Esophagus squamous epithelium (tissue), 5 donors: ENCODE results near the gene ECEL1. TPM values are rescaled to one million over a fixed set of nuclear protein-coding genes. Genes with fewer than 3 reads are reported as not detected.
"Not testable (repeated sequence)": the region's sequence is repeated elsewhere in the genome, so short reads cannot be mapped to it uniquely, and the experiment has no call there.

ENCODE experiments used
- DNase-seq: peaks from one replicate; lab custom pipeline; 2025; lab: John Stamatoyannopoulos, UW
- H3K27ac ChIP-seq, 4 donors: fragments of 200-600 bp; sonication (generic); one replicate each; pipeline ENCODE4 v1.5.1; 2016 to 2019; ENCODE audit warnings: mild to moderate bottlenecking in 1 of 4
- H3K27me3 ChIP-seq, 4 donors: fragments of 200-600 bp; sonication (generic); 1 replicate in 3 of 4; 2 replicates in 1 of 4; pipeline versions ENCODE4 v1.5.1 to v1.6.0; 2017 to 2021; ENCODE audit warnings: antibody characterized with exemption in 1 of 4
- H3K36me3 ChIP-seq, 3 donors: fragments of 200-600 bp; sonication (generic); one replicate each; pipeline ENCODE4 v1.5.1; 2016 to 2019
- H3K4me1 ChIP-seq, 3 donors: fragments of 200-600 bp; sonication (generic); one replicate each; pipeline ENCODE4 v1.5.1; 2017 to 2019
- H3K4me3 ChIP-seq, 4 donors: fragments of 200-600 bp; sonication (generic); 1 replicate in 3 of 4; 2 replicates in 1 of 4; pipeline ENCODE4 v1.5.1; 2016 to 2019; ENCODE audit warnings: mild to moderate bottlenecking in 2 of 4, moderate library complexity in 1 of 4
- H3K9me3 ChIP-seq, 3 donors: fragments of 200-600 bp; sonication (generic); one replicate each; pipeline ENCODE4 v1.5.1; 2016 to 2019
- CTCF ChIP-seq, 6 experiments: fragments of 450-650 bp in 4 of 6; fragments of 200-600 bp in 2 of 6; sonication (generic) in 2 of 6; IDR thresholded peaks; one replicate each; pipeline ENCODE4 v1.5.1; 2016 to 2019; ENCODE audit warnings: antibody characterized with exemption in 6 of 6, mild to moderate bottlenecking in 4 of 6, moderate library complexity in 4 of 6
- POLR2A ChIP-seq, 4 donors: fragments of 450-650 bp; IDR thresholded peaks; one replicate each; pipeline ENCODE4 v1.6.1; 2017; ENCODE audit warnings: antibody characterized with exemption in 4 of 4, mild to moderate bottlenecking in 4 of 4, moderate library complexity in 3 of 4
- WGBS, 2 donors: methylation state at CpG; one replicate each; pipeline ENCODE4 v1.1.5; 2018; 5-methylcytosine and 5-hydroxymethylcytosine counted together
- intact Hi-C: fragments of 100-400 bp; cut with DNase I; formaldehyde crosslinking; loops from one replicate; pipeline ENCODE4 v1.15.0; 2022
- total RNA-seq, 4 donors: library from RNA; depleted of rRNA; stranded (reverse); fragments of >200 nt; gene quantifications; one replicate each; pipeline ENCODE4 v1.1.0, GENCODE V29; 2016
- donor health status: DM: yes; HTN: yes; CAD: no.

ECEL1 gene
- total RNA-seq, 4 donors from 2014 or later = 0.19 TPM; not detected in 3

- WGBS, 2 donors = 83 to 84% methylated on average over 7 of the region's 7 CpGs
- Histone ChIP-seq H3K9me3 (no peaks in the 10 kb centered on the region), H3K36me3 (no peaks in the 10 kb centered on the region), H3K4me1 (peaks cover 0 to 5% (median 0%) of the 10 kb centered on the region in 3 donors), H3K4me3 (no peak overlapping the region), H3K27ac (no peak overlapping the region), H3K27me3 (peaks cover 0 to 22% (median 0%) of the 10 kb centered on the region in 4 donors)
- no peak for TF ChIP-seq CTCF (IDR thresholded peaks at IDR 0.05)
- TF ChIP-seq POLR2A (IDR thresholded peaks at IDR 0.05) = no peak
- intact Hi-C loops = loop anchor here (10.0 kb wide), 1 partner anchor 531 kb away; no protein-coding TSS in a partner anchor
- no peak for DNase-seq
Observed at GRCh38 chr2:232435805-232436204, 51.8 kb downstream of the ECEL1 start.

GRCh38 chr2:232435375-232435648 is 52.3 kb downstream of the ECEL1 start:
- H3K4me1 ChIP-seq = peaks cover 0 to 2% (median 0%) of the 10 kb centered on the region in 3 donors
- 80 to 90% methylated on average over 4 of the region's 4 CpGs for WGBS, 2 donors
- intact Hi-C loops = loop anchor here (10.0 kb wide), 1 partner anchor 531 kb away; no protein-coding TSS in a partner anchor
- H3K27ac ChIP-seq = no peak overlapping the region
- H3K4me3 ChIP-seq = no peak overlapping the region
- H3K27me3 ChIP-seq = peaks cover 0 to 22% (median 0%) of the 10 kb centered on the region in 4 donors
- H3K9me3 ChIP-seq = no peaks in the 10 kb centered on the region
- TF ChIP-seq CTCF (IDR thresholded peaks at IDR 0.05) = no peak
- TF ChIP-seq POLR2A (IDR thresholded peaks at IDR 0.05) = no peak
- H3K36me3 ChIP-seq = no peaks in the 10 kb centered on the region
- no peak for DNase-seq

- H3K27me3 ChIP-seq = peaks cover 0 to 22% (median 0%) of the 10 kb centered on the region in 4 donors
- TF ChIP-seq CTCF (IDR thresholded peaks at IDR 0.05) = no peak
- no peak for TF ChIP-seq POLR2A (IDR thresholded peaks at IDR 0.05)
- H3K4me1 ChIP-seq = no peaks in the 10 kb centered on the region
- WGBS, 2 donors = 83 to 85% methylated on average over 5 of the region's 12 CpGs
- no peaks in the 10 kb centered on the region for H3K36me3 ChIP-seq
- no peak overlapping the region for H3K27ac ChIP-seq
- intact Hi-C loops = loop anchor here (10.0 kb wide), 1 partner anchor 530 kb away; no protein-coding TSS in a partner anchor
- DNase-seq = no peak
- no peak overlapping the region for H3K4me3 ChIP-seq
- no peaks in the 10 kb centered on the region for H3K9me3 ChIP-seq
Observed at GRCh38 chr2:232434563-232435374, 52.9 kb downstream of the ECEL1 start.

GRCh38 chr2:232434091-232434490 is 53.5 kb downstream of the ECEL1 start:
- Histone ChIP-seq H3K4me3 (no peak overlapping the region), H3K9me3 (no peaks in the 10 kb centered on the region), H3K36me3 (no peaks in the 10 kb centered on the region), H3K27me3 (peaks cover 0 to 18% (median 0%) of the 10 kb centered on the region in 4 donors), H3K4me1 (no peaks in the 10 kb centered on the region), H3K27ac (no peak overlapping the region)
- no peak for DNase-seq
- 100% methylated on average over 3 of the region's 9 CpGs; no CpG with 5 or more reads in 1 of the 2 donors for WGBS, 2 donors
- TF ChIP-seq CTCF (IDR thresholded peaks at IDR 0.05) (no peak), POLR2A (IDR thresholded peaks at IDR 0.05) (no peak)
- intact Hi-C loops = loop anchor here (10.0 kb wide), 1 partner anchor 529 kb away; no protein-coding TSS in a partner anchor

GRCh38 chr2:232433622-232434021 is 54.0 kb downstream of the ECEL1 start:
- intact Hi-C loops = loop anchor here (10.0 kb wide), 1 partner anchor 529 kb away; no protein-coding TSS in a partner anchor
- WGBS, 2 donors = 91 to 95% methylated on average over 8 of the region's 9 CpGs
- DNase-seq = not testable (repeated sequence)

More at GRCh38 chr2:232433622-232434021, 54.0 kb downstream of the ECEL1 start:
- not testable (repeated sequence) for H3K4me3 ChIP-seq, H3K36me3 ChIP-seq, H3K9me3 ChIP-seq, H3K27ac ChIP-seq, H3K4me1 ChIP-seq
- peaks cover 0 to 13% (median 0%) of the 10 kb centered on the region in 4 donors for H3K27me3 ChIP-seq
